ENCODE results near the gene BEGAIN.

The BEGAIN gene

GRCh38 chr14:100585448-100586152 is 1.6 kb downstream of the BEGAIN start:
- TF ChIP-seq CTCF (IDR thresholded peaks at IDR 0.05; ENCODE audit: extremely low read depth, missing control alignments) = no peak
- no peak for DNase-seq (ENCODE audit: low spot score)

GRCh38 chr14:100584056-100585031 is 2.9 kb downstream of the BEGAIN start:
- no peak for DNase-seq (ENCODE audit: low spot score)
- TF ChIP-seq CTCF (IDR thresholded peaks at IDR 0.05; ENCODE audit: extremely low read depth, missing control alignments) = no peak

- TF ChIP-seq CTCF (IDR thresholded peaks at IDR 0.05; ENCODE audit: extremely low read depth, missing control alignments) = no peak
- no peak for DNase-seq (ENCODE audit: low spot score)
Observed at GRCh38 chr14:100583245-100583644, 4.0 kb downstream of the BEGAIN start.

- no peak for DNase-seq (ENCODE audit: low spot score)
- no peak for TF ChIP-seq CTCF (IDR thresholded peaks at IDR 0.05; ENCODE audit: extremely low read depth, missing control alignments)
Observed at GRCh38 chr14:100582496-100583165, 4.6 kb downstream of the BEGAIN start.

- no peak for TF ChIP-seq CTCF (IDR thresholded peaks at IDR 0.05; ENCODE audit: extremely low read depth, missing control alignments)
- DNase-seq (ENCODE audit: low spot score) = no peak
Observed at GRCh38 chr14:100581228-100582145, 5.7 kb downstream of the BEGAIN start.

GRCh38 chr14:100580316-100581227 is 6.6 kb downstream of the BEGAIN start:
- DNase-seq (ENCODE audit: low spot score) = no peak
- TF ChIP-seq CTCF (IDR thresholded peaks at IDR 0.05; ENCODE audit: extremely low read depth, missing control alignments) = no peak
